ENCODE measurements around the gene MARCHF3. TPM values are rescaled to one million over a fixed set of nuclear protein-coding genes. Genes with fewer than 3 reads are reported as not detected.

MARCHF3 gene
- total and polyA plus RNA-seq, 10 of the 15 experiments (the other 5 are each of a cell fraction or from before 2014, with no cell fraction given): 3.6 to 24.1 (median 11.3) TPM

DNA sequence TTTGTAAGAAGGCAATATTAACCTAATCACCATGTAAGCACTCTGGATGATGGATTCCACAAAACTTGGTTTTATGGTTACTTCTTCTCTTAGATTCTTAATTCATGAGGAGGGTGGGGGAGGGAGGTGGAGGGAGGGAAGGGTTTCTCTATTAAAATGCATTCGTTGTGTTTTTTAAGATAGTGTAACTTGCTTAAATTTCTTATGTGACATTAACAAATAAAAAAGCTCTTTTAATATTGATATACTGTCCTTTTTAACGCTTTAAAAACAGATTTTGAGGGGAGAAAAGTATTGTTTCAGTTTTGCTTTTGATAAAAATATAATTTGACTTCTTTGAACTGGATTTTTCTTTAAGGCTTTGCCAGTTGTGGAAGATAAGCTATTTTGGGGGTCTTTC is 193.6 kb downstream of the MARCHF3 start:
- no peaks in the 10 kb centered on the region for H3K4me1 ChIP-seq (ENCODE audit: control insufficient read depth, insufficient read depth, low read length)
- RAD21 ChIA-PET (ENCODE audit: unreplicated experiment): interaction anchor here (0.6 to 1.7 kb wide), 5 partner anchors 35 to 476 kb away, joined by 3 to 5 read pairs (median 3); no protein-coding TSS in a partner anchor
- WGBS (ENCODE audit: insufficient coverage, insufficient replicate concordance, low lambda C conversion rate, missing lambda C conversion rate): 98% methylated on average over 2 of the region's 2 CpGs
- DNase-seq (ENCODE audit: low read depth, low spot score) (no peak), FAIRE-seq (no peak), ATAC-seq (no peak)
- H3K9me3 ChIP-seq (replicated peaks; ENCODE audit: control insufficient read depth, insufficient read depth, low read length): no peaks in the 10 kb centered on the region
- POLR2A ChIA-PET: interaction anchor here (0.7 kb wide), 2 partner anchors 36 to 59 kb away, joined by 3 to 4 read pairs; no protein-coding TSS in a partner anchor
- H3K27ac ChIP-seq (ENCODE audit: control insufficient read depth, insufficient read depth): no peak overlapping the region
- H4K20me1 ChIP-seq (ENCODE audit: control insufficient read depth, insufficient read depth): no peaks in the 10 kb centered on the region
- no peaks in the 10 kb centered on the region for H3K79me2 ChIP-seq (ENCODE audit: control insufficient read depth, insufficient read depth, low read length)
- no peak overlapping the region for H3K4me2 ChIP-seq (ENCODE audit: control insufficient read depth, insufficient read depth)
- no peak for TF ChIP-seq HDAC2 (IDR thresholded peaks at IDR 0.05)
- TF ChIP-seq SREBF2 (IDR thresholded peaks at IDR 0.05; ENCODE audit: low read length): no peak
- TF ChIP-seq TCF3 (IDR thresholded peaks at IDR 0.05; ENCODE audit: borderline replicate concordance, insufficient read depth, low read depth, low read length): no peak
- no peak for TF ChIP-seq NBN (IDR thresholded peaks at IDR 0.05)
- no peak for TF ChIP-seq RB1 (IDR thresholded peaks at IDR 0.05; ENCODE audit: borderline replicate concordance)
- TF ChIP-seq, protein P1, sequence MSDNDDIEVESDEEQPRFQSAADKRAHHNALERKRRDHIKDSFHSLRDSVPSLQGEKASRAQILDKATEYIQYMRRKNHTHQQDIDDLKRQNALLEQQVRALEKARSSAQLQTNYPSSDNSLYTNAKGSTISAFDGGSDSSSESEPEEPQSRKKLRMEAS (IDR thresholded peaks at IDR 0.05; ENCODE audit: low read depth, low read length): no peak
- no peak for TF ChIP-seq CBX5 (IDR thresholded peaks at IDR 0.05; ENCODE audit: low read depth)
- TF ChIP-seq TBL1XR1 (IDR thresholded peaks at IDR 0.05; ENCODE audit: low read depth, low read length): no peak
- TF ChIP-seq NR2C1 (IDR thresholded peaks at IDR 0.05): no peak
- TF ChIP-seq MTA3 (IDR thresholded peaks at IDR 0.05; ENCODE audit: borderline replicate concordance, low read length): no peak
- TF ChIP-seq, protein P2, sequence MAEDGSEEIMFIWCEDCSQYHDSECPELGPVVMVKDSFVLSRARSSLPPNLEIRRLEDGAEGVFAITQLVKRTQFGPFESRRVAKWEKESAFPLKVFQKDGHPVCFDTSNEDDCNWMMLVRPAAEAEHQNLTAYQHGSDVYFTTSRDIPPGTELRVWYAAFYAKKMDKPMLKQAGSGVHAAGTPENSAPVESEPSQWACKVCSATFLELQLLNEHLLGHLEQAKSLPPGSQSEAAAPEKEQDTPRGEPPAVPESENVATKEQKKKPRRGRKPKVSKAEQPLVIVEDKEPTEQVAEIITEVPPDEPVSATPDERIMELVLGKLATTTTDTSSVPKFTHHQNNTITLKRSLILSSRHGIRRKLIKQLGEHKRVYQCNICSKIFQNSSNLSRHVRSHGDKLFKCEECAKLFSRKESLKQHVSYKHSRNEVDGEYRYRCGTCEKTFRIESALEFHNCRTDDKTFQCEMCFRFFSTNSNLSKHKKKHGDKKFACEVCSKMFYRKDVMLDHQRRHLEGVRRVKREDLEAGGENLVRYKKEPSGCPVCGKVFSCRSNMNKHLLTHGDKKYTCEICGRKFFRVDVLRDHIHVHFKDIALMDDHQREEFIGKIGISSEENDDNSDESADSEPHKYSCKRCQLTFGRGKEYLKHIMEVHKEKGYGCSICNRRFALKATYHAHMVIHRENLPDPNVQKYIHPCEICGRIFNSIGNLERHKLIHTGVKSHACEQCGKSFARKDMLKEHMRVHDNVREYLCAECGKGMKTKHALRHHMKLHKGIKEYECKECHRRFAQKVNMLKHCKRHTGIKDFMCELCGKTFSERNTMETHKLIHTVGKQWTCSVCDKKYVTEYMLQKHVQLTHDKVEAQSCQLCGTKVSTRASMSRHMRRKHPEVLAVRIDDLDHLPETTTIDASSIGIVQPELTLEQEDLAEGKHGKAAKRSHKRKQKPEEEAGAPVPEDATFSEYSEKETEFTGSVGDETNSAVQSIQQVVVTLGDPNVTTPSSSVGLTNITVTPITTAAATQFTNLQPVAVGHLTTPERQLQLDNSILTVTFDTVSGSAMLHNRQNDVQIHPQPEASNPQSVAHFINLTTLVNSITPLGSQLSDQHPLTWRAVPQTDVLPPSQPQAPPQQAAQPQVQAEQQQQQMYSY (CRISPR knock-in tag; IDR thresholded peaks at IDR 0.05): no peak
- TF ChIP-seq SMC3 (IDR thresholded peaks at IDR 0.05; ENCODE audit: borderline replicate concordance, low read length): no peak
- TF ChIP-seq, protein P3, sequence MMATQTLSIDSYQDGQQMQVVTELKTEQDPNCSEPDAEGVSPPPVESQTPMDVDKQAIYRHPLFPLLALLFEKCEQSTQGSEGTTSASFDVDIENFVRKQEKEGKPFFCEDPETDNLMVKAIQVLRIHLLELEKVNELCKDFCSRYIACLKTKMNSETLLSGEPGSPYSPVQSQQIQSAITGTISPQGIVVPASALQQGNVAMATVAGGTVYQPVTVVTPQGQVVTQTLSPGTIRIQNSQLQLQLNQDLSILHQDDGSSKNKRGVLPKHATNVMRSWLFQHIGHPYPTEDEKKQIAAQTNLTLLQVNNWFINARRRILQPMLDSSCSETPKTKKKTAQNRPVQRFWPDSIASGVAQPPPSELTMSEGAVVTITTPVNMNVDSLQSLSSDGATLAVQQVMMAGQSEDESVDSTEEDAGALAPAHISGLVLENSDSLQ (IDR thresholded peaks at IDR 0.05): no peak
- no peak for TF ChIP-seq RFX5 (IDR thresholded peaks at IDR 0.05; ENCODE audit: low read depth, low read length)
- no peak for TF ChIP-seq MXI1 (IDR thresholded peaks at IDR 0.05; ENCODE audit: low read depth, low read length)
- TF ChIP-seq JUNB (IDR thresholded peaks at IDR 0.05): no peak
- peaks cover 11 to 14% of the 10 kb centered on the region in 2 experiments for H3K36me3 ChIP-seq (ENCODE audit: control insufficient read depth in 2 of 2, insufficient read depth in 2 of 2, low read length in 1 of 2)
- SMC1A ChIA-PET (ENCODE audit: uncharacterized antibody, unreplicated experiment): interaction anchor here (0.6 to 2.2 kb wide), 10 partner anchors 11 to 476 kb away, joined by 3 to 9 read pairs (median 4); no protein-coding TSS in a partner anchor
- H3K4me3 ChIP-seq: no peak overlapping the region
- intact Hi-C loops (cut with micrococcal nuclease; ENCODE audit: unreplicated experiment): no loop called here
- CTCF ChIA-PET: interaction anchor here (0.6 to 2.0 kb wide), 11 partner anchors 11 to 506 kb away, joined by 3 to 10 read pairs (median 4); no protein-coding TSS in a partner anchor
- H2AFZ ChIP-seq (ENCODE audit: control insufficient read depth, low read depth, low read length): no peak overlapping the region
- no TSS peak for BruUV-seq (replicated peaks)
- H3K9ac ChIP-seq (ENCODE audit: control insufficient read depth, insufficient read depth, low read length): no peak overlapping the region
- in situ Hi-C loops (cut with MboI): no loop called here
- H3K27me3 ChIP-seq (replicated peaks in 1 of 2; ENCODE audit: control insufficient read depth in 2 of 2, insufficient read depth in 2 of 2, low read length in 1 of 2): no peaks in the 10 kb centered on the region

Measured in GM12878 (cell line).